Activated CD4-positive, alpha-beta T cell treated with anti-CD3 and anti-CD28 coated beads for 48 hours (primary cell): ENCODE results near the gene TOX2.
A peak's percentile ranks its signal among the peaks of the same experiment; 100 is the strongest.
"Not testable (repeated sequence)": the region's sequence is repeated elsewhere in the genome, so short reads cannot be mapped to it uniquely, and the experiment has no call there.

Experiments used
- DNase-seq: peaks from one replicate; pipeline ENCODE4 v3.0.0-alpha.2; 2020

Gene TOX2

GRCh38 chr20:44039147-44039546, 124.5 kb downstream of the TOX2 start:
- no peak for DNase-seq

- no peak for DNase-seq
Measured at GRCh38 chr20:44039741-44040140, 125.1 kb downstream of the TOX2 start.

- DNase-seq: no peak
Measured at GRCh38 chr20:44040202-44040915, 125.7 kb downstream of the TOX2 start.

GRCh38 chr20:44041001-44041400, 126.3 kb downstream of the TOX2 start:
- no peak for DNase-seq

DNA sequence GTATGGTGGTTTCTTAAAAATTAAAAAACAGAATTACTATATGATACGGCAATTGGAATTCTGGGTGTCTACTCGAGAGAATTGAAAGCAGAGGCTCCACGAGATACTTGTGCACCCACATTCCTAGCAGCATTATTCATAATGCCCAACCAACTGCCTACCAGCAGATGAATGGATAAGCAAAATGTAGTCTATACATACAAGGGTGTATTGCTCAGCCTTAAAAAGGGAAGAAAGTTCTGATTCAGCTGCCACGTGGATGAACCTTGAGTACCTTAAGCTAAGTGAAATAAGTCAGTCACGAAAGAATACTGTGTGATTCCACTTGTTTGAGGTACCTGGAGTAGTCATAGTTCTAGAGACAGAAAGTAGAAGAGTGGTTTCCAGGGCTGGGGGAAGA, 130.1 kb downstream of the TOX2 start:
- DNase-seq: not testable (repeated sequence)

DNA sequence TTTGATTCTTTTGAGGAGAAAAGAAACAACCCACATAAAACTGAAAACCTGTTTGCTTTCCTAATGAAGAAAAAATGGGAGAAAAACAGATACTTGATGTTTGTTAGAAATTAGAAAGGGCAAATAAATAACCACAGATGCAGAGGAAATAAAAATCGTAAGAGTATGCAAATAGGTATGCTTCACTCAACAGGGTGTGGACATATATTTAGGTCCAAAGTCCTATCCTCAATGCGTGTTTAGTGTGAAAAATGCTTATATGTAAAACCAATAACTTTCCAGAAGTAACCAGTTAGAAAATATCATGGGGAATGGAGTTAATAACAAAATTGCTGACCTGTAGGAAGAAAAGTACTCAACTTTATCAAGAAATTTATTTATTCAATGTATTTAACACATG, 135.7 kb downstream of the TOX2 start:
- DNase-seq: no peak

DNA sequence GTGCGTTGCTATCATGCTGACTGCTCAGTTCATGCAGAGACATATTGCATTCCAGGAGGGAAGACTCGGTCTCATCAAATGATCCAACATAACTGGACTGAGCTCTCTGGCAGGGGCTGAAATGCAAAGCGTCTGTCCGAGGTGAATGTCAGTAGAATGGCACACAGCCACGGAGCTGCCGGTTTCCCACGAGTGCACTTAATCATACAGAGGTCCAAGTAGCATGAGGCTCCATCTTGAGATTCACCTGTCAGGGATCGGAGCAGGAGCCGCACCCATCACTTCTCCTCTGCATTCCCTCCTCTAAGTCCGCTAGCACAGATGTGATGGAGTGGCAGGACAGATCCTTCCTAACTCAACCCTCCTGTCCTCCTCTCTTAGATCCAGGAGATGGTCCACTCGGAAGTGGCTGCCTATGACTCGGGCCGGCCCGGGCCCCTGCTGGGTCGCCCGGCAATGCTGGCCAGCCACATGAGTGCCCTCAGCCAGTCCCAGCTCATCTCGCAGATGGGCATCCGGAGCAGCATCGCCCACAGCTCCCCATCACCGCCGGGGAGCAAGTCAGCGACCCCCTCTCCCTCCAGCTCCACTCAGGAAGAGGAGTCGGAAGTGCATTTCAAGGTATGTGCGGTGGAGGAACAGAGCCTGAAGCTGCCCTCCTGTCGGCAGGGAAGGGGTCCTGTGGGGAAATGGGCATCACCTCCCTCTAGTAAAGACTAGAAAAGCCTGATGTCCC, 136.4 kb downstream of the TOX2 start:
- DNase-seq: no peak

GRCh38 chr20:44051661-44052000, 137.0 kb downstream of the TOX2 start:
- DNase-seq: no peak

DNA sequence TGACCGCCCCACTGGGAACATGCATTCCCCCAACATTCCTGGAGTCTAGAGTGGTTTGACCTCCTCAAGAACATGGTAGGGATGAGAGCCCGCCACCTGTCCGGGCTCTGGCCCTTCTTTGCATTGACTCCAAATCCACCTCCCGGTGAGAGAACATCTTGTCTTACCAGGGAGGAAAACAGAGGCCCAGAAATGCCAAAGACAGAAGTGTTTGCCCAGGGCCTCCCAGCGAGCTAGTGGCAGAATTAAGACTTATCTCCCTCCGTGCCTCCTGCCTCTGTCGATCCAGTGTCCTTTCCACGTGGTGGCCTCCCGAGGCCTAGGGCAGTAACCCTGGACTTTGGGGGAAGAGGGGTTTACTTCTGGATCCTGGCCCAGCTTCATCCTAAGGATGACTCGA, 137.5 kb downstream of the TOX2 start:
- no peak for DNase-seq

DNA sequence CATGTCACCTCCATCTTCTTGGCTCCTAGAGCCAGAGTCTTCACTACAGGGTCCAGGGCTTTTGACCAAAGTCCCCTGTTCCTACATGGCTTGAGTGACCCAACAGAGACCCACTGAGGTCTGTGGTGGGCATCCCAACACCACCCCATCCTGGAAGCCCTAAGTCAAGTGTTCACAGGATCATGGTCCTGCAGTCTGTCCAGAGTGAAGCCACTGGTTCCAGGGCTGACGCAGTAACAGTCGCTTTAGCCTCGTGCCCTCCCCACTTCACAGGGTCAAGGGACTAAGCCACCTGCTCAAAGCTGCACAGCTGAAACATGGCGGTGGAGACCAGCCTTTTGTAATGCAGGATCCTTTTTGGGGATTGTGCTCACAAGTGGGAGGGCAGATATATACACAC, 138.4 kb downstream of the TOX2 start:
- DNase-seq: no peak

DNA sequence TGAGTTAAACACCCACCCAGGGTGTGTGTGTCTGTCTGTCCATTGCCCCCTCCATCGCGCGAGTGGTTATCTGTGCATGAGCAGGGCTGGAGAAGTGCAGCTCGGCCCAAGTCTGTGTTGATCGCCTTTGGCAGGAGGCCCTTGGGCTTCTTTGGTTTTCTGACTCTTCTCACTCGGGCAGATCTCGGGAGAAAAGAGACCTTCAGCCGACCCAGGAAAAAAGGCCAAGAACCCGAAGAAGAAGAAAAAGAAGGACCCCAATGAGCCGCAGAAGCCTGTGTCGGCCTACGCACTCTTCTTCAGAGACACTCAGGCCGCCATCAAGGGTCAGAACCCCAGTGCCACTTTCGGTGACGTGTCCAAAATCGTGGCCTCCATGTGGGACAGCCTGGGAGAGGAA, 139.5 kb downstream of the TOX2 start:
- no peak for DNase-seq

GRCh38 chr20:44054849-44055248, 140.2 kb downstream of the TOX2 start:
- no peak for DNase-seq

- DNase-seq: peak; percentile 57
Measured at GRCh38 chr20:44056010-44056698, 141.5 kb downstream of the TOX2 start.

DNA sequence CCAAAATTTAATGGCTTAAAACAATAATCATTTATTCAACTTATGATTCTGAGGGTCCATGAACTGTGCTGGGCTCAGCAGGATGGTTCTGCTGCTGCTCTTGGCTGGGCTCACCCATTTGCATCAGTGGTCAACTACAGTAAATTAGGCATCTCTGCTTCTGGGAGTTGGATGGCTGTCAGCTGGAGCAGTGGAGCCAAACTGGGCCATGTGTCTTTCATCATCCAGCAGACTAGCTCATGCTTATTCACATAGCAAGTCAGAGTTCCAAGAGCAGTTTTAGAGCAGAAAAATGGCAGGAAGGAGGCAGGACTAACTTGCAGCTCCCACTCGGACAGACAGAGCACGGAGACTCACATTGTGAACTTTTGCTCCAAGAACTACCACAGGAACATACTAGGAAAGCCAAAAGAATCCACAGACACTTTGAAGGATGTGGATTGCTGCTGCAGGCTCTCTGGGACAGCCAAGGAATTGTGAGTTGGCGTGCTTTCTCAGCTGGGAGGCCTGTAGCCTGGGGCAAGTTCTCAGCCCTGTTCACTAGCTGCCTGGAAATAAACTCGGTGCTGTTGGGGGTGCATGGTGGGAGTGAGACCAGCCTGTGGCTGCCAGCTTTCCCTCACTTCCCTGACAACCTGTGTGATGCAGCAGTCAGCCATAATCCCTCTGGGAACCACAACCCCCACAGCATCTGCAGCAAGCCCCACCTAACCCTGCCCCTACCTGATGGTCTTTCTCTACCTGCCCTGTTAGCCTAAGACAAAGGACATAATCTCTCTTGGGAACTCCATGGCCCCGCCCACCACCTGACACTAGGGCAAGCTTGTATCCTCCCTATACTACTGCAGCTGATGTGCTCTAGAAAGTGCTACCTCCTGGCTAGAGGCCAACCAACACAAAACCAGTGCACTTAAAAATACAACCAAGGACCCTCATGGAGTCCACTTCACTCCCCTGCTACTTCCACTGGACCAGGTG, 143.3 kb downstream of the TOX2 start:
- DNase-seq: no peak

- no peak for DNase-seq
Measured at GRCh38 chr20:44064501-44065400, 150.1 kb downstream of the TOX2 start.

- no peak for DNase-seq
Measured at GRCh38 chr20:44065401-44066340, 151.0 kb downstream of the TOX2 start.

- no peak for DNase-seq
Measured at GRCh38 chr20:44066645-44067606, 152.3 kb downstream of the TOX2 start.

DNA sequence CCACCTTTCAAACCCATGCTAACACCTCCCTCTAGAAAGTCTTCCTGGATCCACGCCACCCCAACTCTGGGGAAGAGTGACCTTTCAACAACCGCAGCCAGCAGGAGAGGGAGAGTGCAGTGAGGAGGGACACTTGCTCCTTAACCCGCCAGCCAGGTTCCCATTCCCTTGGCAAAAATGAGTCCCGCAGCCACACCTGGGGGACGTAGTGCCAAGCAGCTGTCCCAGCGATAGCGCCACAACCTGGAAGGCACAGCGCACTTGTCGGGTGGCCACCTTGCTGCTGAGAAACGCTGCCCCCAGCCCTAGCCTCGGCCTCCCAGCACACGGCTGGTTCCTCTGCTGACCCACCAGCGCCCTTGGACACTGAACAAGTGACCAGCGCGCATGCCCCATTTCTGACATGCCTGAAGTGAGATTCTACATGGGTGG, 153.0 kb downstream of the TOX2 start:
- DNase-seq: no peak
